Spinal cord (tissue), 10 donors: ENCODE data around the gene CARM1. TPM values are rescaled to one million over a fixed set of nuclear protein-coding genes. Genes with fewer than 3 reads are reported as not detected.
"Not testable (repeated sequence)": the region's sequence is repeated elsewhere in the genome, so short reads cannot be mapped to it uniquely, and the experiment has no call there.

Experiments used
- DNase-seq, 6 donors: peaks; one replicate each; pipeline versions ENCODE4 v3.0.0 to v3.0.0-alpha.2; 2013 to 2015; ENCODE audit warnings: low spot score in 6 of 6, low read depth in 4 of 6
- H3K27ac ChIP-seq: one replicate; pipeline ENCODE4 v1.5.1; 2013; ENCODE audit warnings: low read depth, low read length, control low read depth
- H3K27me3 ChIP-seq: one replicate; pipeline ENCODE4 v1.6.1; 2013; ENCODE audit warnings: low read length; ENCODE audit not compliant: control insufficient read depth, insufficient read depth
- H3K36me3 ChIP-seq: one replicate; pipeline ENCODE4 v1.6.1; 2013; ENCODE audit warnings: low read length; ENCODE audit not compliant: control insufficient read depth, insufficient read depth
- H3K4me1 ChIP-seq: one replicate; pipeline ENCODE4 v1.6.1; 2013; ENCODE audit warnings: low read length; ENCODE audit not compliant: control insufficient read depth, insufficient read depth
- H3K4me3 ChIP-seq: one replicate; pipeline ENCODE4 v1.5.1; 2013; ENCODE audit warnings: low read depth, low read length, control low read depth
- H3K9me3 ChIP-seq: one replicate; pipeline ENCODE4 v1.6.1; 2013; ENCODE audit warnings: low read length; ENCODE audit not compliant: control insufficient read depth, insufficient read depth
- WGBS: methylation state at CpG from one replicate; pipeline ENCODE4 v1.1.5; 2013; ENCODE audit warnings: missing lambda C conversion rate; ENCODE audit not compliant: insufficient coverage; 5-methylcytosine and 5-hydroxymethylcytosine counted together
- polyA plus RNA-seq, 2 donors: library from polyadenylated mRNA; unstranded; fragments of 120-200 nt; gene quantifications; one replicate each; pipeline ENCODE4 v1.2.1, GENCODE V29; 2013; ENCODE audit not compliant: insufficient read length in 2 of 2
- total RNA-seq, 2 donors: library from RNA; depleted of rRNA in 1 of 2; stranded (reverse); fragments of 120-200 nt in 1 of 2; fragments of >200 nt in 1 of 2; gene quantifications; one replicate each; pipeline versions ENCODE4 v1.2.3 to v1.2.4, GENCODE V29; 2013 to 2014
- donor health status: healthy.

The CARM1 gene
- total and polyA plus RNA-seq, 4 donors, result 17.4 to 72.1 (median 42.8) TPM

GRCh38 chr19:10858204-10858828 lies 13.0 kb upstream of the CARM1 start:
- no peaks in the 10 kb centered on the region for H3K9me3 ChIP-seq
- H3K27ac ChIP-seq, result no peak overlapping the region
- no peaks in the 10 kb centered on the region for H3K4me1 ChIP-seq
- DNase-seq, result no peak
- no peaks in the 10 kb centered on the region for H3K36me3 ChIP-seq
- WGBS, result 32% methylated on average over 3 of the region's 4 CpGs
- no peak overlapping the region for H3K4me3 ChIP-seq
- no peaks in the 10 kb centered on the region for H3K27me3 ChIP-seq

- DNase-seq, result no peak
- Histone ChIP-seq H3K9me3 (no peaks in the 10 kb centered on the region), H3K27ac (no peak overlapping the region), H3K4me1 (peaks cover 7% of the 10 kb centered on the region), H3K27me3 (no peaks in the 10 kb centered on the region), H3K36me3 (no peaks in the 10 kb centered on the region), H3K4me3 (no peak overlapping the region)
- WGBS, result 45% methylated on average over 3 of the region's 7 CpGs
These were observed 10.2 kb upstream of the CARM1 start for GRCh38 chr19:10861103-10861651.

GRCh38 chr19:10862561-10863106 lies 8.7 kb upstream of the CARM1 start:
- Histone ChIP-seq H3K4me1 (peaks cover 7% of the 10 kb centered on the region), H3K4me3 (no peak overlapping the region), H3K9me3 (no peaks in the 10 kb centered on the region), H3K36me3 (no peaks in the 10 kb centered on the region), H3K27me3 (no peaks in the 10 kb centered on the region), H3K27ac (no peak overlapping the region)
- WGBS, result 76% methylated on average over 4 of the region's 6 CpGs
- DNase-seq, result no peak

GRCh38 chr19:10863107-10863717 lies 8.1 kb upstream of the CARM1 start:
- Histone ChIP-seq H3K4me3 (no peak overlapping the region), H3K27me3 (no peaks in the 10 kb centered on the region), H3K27ac (peak overlapping the region; percentile 25), H3K4me1 (peaks cover 7% of the 10 kb centered on the region), H3K36me3 (no peaks in the 10 kb centered on the region), H3K9me3 (no peaks in the 10 kb centered on the region)
- peak in 1 of 6 donors; percentile 41 for DNase-seq
- 68% methylated on average over 16 of the region's 18 CpGs for WGBS

- H3K9me3 ChIP-seq, result no peaks in the 10 kb centered on the region
- WGBS, result 21% methylated on average over 6 of the region's 6 CpGs
- H3K4me3 ChIP-seq, result no peak overlapping the region
- DNase-seq, result peak in 5 of 6 donors; percentile 57 to 92 (median 67)
- no peak overlapping the region for H3K27ac ChIP-seq
- peaks cover 7% of the 10 kb centered on the region for H3K4me1 ChIP-seq
- no peaks in the 10 kb centered on the region for H3K27me3 ChIP-seq
- H3K36me3 ChIP-seq, result no peaks in the 10 kb centered on the region
These were observed 6.8 kb upstream of the CARM1 start for GRCh38 chr19:10864538-10864899.

- no peak for DNase-seq
- 90% methylated on average over 5 of the region's 10 CpGs for WGBS
- H3K36me3 ChIP-seq, result no peaks in the 10 kb centered on the region
These were observed 4.9 kb upstream of the CARM1 start for GRCh38 chr19:10866495-10866894.

GRCh38 chr19:10868872-10869547 lies 2.3 kb upstream of the CARM1 start:
- Histone ChIP-seq H3K27me3 (no peaks in the 10 kb centered on the region), H3K36me3 (no peaks in the 10 kb centered on the region), H3K27ac (no peak overlapping the region), H3K4me1 (peaks cover 30% of the 10 kb centered on the region), H3K4me3 (no peak overlapping the region), H3K9me3 (no peaks in the 10 kb centered on the region)
- DNase-seq, result no peak
- 87% methylated on average over 3 of the region's 10 CpGs for WGBS

More at GRCh38 chr19:10866495-10866894, 4.9 kb upstream of the CARM1 start:
- Histone ChIP-seq H3K27me3 (no peaks in the 10 kb centered on the region), H3K27ac (no peak overlapping the region), H3K4me3 (no peak overlapping the region), H3K9me3 (no peaks in the 10 kb centered on the region), H3K4me1 (peaks cover 15% of the 10 kb centered on the region)

GRCh38 chr19:10869872-10870311 lies 1.5 kb upstream of the CARM1 start:
- not testable (repeated sequence) for H3K36me3 ChIP-seq, H3K27me3 ChIP-seq, H3K27ac ChIP-seq, H3K9me3 ChIP-seq, DNase-seq, H3K4me3 ChIP-seq
- 95% methylated on average over 8 of the region's 11 CpGs for WGBS
- peaks cover 23% of the 10 kb centered on the region for H3K4me1 ChIP-seq

GRCh38 chr19:10870501-10870954 lies 825 bp upstream of the CARM1 start:
- peaks cover 23% of the 10 kb centered on the region for H3K4me1 ChIP-seq
- DNase-seq, result no peak

More at GRCh38 chr19:10870501-10870954, 825 bp upstream of the CARM1 start:
- no peaks in the 10 kb centered on the region for H3K9me3 ChIP-seq
- WGBS, result 2% methylated on average over 22 of the region's 22 CpGs
- H3K4me3 ChIP-seq, result peak overlapping the region; percentile 64
- peaks cover 8% of the 10 kb centered on the region for H3K36me3 ChIP-seq
- peak overlapping the region; percentile 89 for H3K27ac ChIP-seq
- no peaks in the 10 kb centered on the region for H3K27me3 ChIP-seq
